ENCODE measurements around the gene INHBE. TPM values are rescaled to one million over a fixed set of nuclear protein-coding genes. Genes with fewer than 3 reads are reported as not detected.
"Not testable (repeated sequence)": the region's sequence is repeated elsewhere in the genome, so short reads cannot be mapped to it uniquely, and the experiment has no call there.

INHBE gene
- total RNA-seq, 4 donors from 2014 or later = not detected

DNA sequence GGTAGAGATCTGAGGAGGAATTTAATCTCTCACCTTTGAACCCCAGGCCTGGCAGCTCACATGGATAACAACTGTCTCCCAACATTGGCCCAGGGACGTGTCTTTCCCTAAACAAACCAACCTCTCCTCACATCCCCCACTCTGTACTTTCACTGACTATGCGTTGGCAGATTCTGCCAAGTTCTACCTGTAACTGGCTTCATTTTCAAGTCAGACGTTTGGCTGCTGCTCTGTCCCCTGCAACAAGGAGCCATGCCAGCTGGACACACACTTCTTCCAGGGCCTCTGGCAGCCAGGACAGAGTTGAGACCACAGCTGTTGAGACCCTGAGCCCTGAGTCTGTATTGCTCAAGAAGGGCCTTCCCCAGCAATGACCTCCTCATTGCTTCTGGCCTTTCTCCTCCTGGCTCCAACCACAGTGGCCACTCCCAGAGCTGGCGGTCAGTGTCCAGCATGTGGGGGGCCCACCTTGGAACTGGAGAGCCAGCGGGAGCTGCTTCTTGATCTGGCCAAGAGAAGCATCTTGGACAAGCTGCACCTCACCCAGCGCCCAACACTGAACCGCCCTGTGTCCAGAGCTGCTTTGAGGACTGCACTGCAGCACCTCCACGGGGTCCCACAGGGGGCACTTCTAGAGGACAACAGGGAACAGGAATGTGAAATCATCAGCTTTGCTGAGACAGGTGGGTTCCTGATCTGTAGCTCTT is 20.4 kb upstream of the INHBE start, which contains the start of gene INHBC:
TSS of gene INHBC (plus strand) at position 268 of the 707 bp plus-strand sequence. CDS start at position 371, 103 bp downstream.
- no peak within 1 kb of the TSS for H3K4me3 ChIP-seq
- no peak within 1 kb of the TSS for H3K27ac ChIP-seq
- H3K27me3 ChIP-seq = no peaks in the 10 kb centered on the region
- peak in 1 of 2 donors; percentile 8 for DNase-seq
- intact Hi-C loops (cut with DNase I; ENCODE audit: low total_unique reads) = no loop called here
- H3K36me3 ChIP-seq = no peaks in the 10 kb centered on the region
- no peak for TF ChIP-seq POLR2A (IDR thresholded peaks at IDR 0.05)
- TF ChIP-seq, protein P1, sequence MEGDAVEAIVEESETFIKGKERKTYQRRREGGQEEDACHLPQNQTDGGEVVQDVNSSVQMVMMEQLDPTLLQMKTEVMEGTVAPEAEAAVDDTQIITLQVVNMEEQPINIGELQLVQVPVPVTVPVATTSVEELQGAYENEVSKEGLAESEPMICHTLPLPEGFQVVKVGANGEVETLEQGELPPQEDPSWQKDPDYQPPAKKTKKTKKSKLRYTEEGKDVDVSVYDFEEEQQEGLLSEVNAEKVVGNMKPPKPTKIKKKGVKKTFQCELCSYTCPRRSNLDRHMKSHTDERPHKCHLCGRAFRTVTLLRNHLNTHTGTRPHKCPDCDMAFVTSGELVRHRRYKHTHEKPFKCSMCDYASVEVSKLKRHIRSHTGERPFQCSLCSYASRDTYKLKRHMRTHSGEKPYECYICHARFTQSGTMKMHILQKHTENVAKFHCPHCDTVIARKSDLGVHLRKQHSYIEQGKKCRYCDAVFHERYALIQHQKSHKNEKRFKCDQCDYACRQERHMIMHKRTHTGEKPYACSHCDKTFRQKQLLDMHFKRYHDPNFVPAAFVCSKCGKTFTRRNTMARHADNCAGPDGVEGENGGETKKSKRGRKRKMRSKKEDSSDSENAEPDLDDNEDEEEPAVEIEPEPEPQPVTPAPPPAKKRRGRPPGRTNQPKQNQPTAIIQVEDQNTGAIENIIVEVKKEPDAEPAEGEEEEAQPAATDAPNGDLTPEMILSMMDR (IDR thresholded peaks at IDR 0.05) = no peak
- H3K4me1 ChIP-seq = no peaks in the 10 kb centered on the region
- H3K9me3 ChIP-seq = no peaks in the 10 kb centered on the region

DNA sequence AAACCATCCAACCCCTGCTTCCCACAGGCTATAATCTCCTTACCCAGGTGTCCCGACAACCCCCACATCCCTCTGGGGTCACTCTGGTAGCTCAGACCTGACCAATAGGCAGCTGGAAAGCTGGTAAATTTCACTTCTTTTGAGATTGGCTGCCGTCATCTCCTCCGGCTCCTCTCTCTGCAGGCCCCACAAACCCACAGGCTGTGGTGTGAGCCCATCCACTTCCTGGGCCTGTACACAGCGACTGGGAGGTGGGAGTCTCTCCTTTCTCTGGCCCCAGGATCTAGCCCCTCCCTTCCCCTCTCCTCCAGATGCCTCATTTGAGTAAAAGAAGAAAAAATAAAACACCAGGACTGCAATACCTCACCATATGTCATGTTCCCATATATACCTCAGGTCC is 19.8 kb upstream of the INHBE start:
- DNase-seq = no peak
- Histone ChIP-seq H3K9me3 (no peaks in the 10 kb centered on the region), H3K36me3 (no peaks in the 10 kb centered on the region), H3K4me1 (no peaks in the 10 kb centered on the region), H3K4me3 (no peak overlapping the region), H3K27me3 (no peaks in the 10 kb centered on the region), H3K27ac (no peak overlapping the region)
- TF ChIP-seq POLR2A (IDR thresholded peaks at IDR 0.05) = no peak
- intact Hi-C loops (cut with DNase I; ENCODE audit: low total_unique reads) = no loop called here

DNA sequence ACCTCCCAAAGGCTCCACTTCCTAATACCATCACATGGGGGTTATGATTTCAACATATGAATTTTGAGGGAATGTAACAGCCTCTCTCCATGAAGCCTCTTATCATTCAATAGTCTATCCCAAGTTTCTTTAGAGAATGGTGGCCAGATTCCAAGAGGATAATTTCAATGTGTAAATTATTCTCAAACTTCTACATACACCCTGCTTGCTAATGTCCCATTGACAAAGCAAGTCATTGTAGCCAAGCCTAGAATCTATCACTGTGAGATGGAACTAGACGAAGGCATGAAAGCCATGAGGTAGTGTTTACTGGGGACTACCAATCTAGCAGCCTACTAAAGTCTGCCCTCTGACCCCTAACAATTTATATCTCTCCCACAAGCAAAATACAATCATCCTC is 16.7 kb upstream of the INHBE start:
- TF ChIP-seq POLR2A (IDR thresholded peaks at IDR 0.05) = no peak
- TF ChIP-seq, protein P1 (IDR thresholded peaks at IDR 0.05) = no peak
- peaks cover 0 to 3% of the 10 kb centered on the region in 2 donors for H3K9me3 ChIP-seq
- intact Hi-C loops (cut with DNase I; ENCODE audit: low total_unique reads) = no loop called here
- no peak overlapping the region for H3K27ac ChIP-seq
- H3K4me1 ChIP-seq = no peaks in the 10 kb centered on the region
- no peaks in the 10 kb centered on the region for H3K36me3 ChIP-seq
- no peaks in the 10 kb centered on the region for H3K27me3 ChIP-seq
- no peak for DNase-seq
- no peak overlapping the region for H3K4me3 ChIP-seq

DNA sequence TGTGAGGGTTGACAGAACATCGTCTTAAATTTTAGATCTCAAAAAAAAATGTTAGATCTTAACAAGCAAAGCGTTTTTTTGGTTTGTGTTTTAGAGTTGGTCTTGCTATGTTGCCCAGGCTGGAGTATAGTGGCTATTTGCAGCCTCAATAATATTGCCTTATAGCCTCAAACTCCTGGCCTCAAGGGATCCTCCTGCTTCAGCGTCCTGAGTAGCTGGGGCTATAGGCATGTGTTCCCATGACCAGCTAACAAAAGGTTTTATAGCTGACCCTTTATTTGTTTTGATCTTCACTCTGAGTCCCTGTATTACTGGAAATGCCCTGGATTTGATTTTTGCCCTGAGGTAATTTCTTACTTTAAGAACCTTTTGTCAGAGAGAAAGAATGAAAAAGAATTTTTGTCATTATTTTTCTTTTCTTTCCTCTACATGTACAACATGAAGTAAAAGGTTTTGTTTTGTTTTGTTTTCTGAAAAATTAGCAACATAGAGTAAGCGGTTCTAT is 15.3 kb upstream of the INHBE start:
- H3K4me3 ChIP-seq = no peak overlapping the region
- no peaks in the 10 kb centered on the region for H3K36me3 ChIP-seq
- DNase-seq = no peak
- no peaks in the 10 kb centered on the region for H3K4me1 ChIP-seq
- intact Hi-C loops (cut with DNase I; ENCODE audit: low total_unique reads) = no loop called here
- peaks cover 0 to 3% of the 10 kb centered on the region in 2 donors for H3K9me3 ChIP-seq
- TF ChIP-seq, protein P1 (IDR thresholded peaks at IDR 0.05) = no peak
- no peak for TF ChIP-seq POLR2A (IDR thresholded peaks at IDR 0.05)
- no peaks in the 10 kb centered on the region for H3K27me3 ChIP-seq
- H3K27ac ChIP-seq = no peak overlapping the region

DNA sequence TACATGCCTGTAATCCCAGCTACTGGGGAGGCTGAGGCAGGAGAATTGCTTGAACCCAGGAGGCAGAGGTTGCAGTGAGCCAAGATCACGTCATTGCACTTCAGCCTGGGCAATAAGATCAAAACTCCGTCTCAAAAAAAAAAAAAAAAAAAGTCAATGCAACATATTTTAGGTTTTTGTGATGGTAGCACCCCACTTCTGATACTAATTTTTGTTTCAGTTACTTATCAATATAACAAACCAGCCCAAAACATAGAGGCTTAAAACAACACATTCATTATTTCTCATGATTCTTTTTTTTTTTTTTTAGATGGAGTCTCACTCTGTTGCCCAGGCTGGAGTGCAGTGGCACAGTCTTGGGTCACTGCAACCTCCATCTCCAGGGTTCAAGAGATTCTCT is 13.7 kb upstream of the INHBE start:
- H3K4me3 ChIP-seq; H3K27ac ChIP-seq; H3K36me3 ChIP-seq; H3K9me3 ChIP-seq; H3K27me3 ChIP-seq; H3K4me1 ChIP-seq; DNase-seq; intact Hi-C loops (cut with DNase I; ENCODE audit: low total_unique reads): not testable (repeated sequence)

DNA sequence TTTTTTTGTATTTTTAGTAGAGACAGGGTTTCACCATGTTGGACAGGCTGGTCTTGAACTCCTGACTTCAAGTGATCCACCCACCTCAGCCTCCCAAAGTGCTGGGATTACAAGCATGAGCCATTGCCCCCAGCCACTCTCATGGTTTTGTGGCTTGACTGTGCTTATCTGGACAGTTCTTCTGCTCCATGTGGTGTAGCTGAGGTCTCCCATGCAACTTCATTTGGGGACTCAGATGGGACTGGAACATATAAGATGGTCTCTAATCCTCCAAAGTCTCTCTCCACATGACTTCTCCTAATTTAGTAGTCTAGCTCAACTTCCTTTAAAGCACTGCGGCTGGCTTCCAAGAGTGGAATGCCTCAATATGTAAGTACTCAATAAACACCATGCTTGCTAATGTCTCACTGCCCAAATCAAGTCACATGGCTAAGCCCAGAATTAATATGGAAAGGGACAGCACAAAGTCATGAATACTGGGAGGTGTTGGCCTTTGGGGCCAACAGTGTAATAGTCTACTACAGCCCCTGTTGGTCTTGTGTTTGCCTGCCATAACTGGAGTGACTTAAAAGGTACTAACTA is 13.2 kb upstream of the INHBE start:
- peaks cover 0 to 3% of the 10 kb centered on the region in 2 donors for H3K9me3 ChIP-seq
- H3K36me3 ChIP-seq = no peaks in the 10 kb centered on the region
- intact Hi-C loops (cut with DNase I; ENCODE audit: low total_unique reads) = no loop called here
- H3K4me3 ChIP-seq = no peak overlapping the region
- H3K27ac ChIP-seq = no peak overlapping the region
- no peaks in the 10 kb centered on the region for H3K4me1 ChIP-seq
- H3K27me3 ChIP-seq = no peaks in the 10 kb centered on the region
- TF ChIP-seq POLR2A (IDR thresholded peaks at IDR 0.05) = no peak
- TF ChIP-seq, protein P1 (IDR thresholded peaks at IDR 0.05) = no peak
- DNase-seq = no peak

DNA sequence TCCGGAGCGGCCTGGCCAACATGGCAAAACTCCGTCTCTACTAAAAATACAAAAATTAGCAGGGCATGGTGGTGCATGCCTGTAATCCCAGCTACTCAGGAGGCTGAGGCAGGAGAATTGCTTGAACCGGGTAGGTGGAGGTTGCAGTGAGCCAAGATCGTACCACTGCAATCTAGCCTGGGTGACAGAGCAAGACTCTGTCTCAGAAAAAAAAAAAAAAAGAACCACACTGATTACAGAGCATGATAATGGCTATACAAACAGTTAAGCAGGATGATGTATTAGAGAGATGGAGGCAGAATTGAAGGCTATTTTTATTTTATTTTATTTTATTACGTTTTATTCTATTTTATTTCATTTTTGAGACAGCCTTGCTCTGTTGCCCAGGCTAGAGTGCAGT is 10.8 kb upstream of the INHBE start:
- H3K4me3 ChIP-seq; H3K4me1 ChIP-seq; H3K27ac ChIP-seq; H3K36me3 ChIP-seq; intact Hi-C loops (cut with DNase I; ENCODE audit: low total_unique reads); H3K27me3 ChIP-seq; H3K9me3 ChIP-seq; DNase-seq: not testable (repeated sequence)

All from uterus (tissue), 4 donors.